BJ (cell line): ENCODE measurements around the gene SETD7. TPM values are rescaled to one million over a fixed set of nuclear protein-coding genes. Genes with fewer than 3 reads are reported as not detected.

Experiments used
- CTCF ChIA-PET: fragments of 350-600 bp; formaldehyde crosslinking; extraction: SDS; loops from one replicate; lab custom pipeline; 2021; ENCODE audit warnings: antibody characterized with exemption, inconsistent platforms; lab: Yijun Ruan, JAX
- POLR2A ChIA-PET: fragments of 300-600 bp; sonication (Branson Sonifier 250); formaldehyde crosslinking; extraction: SDS; loops from one replicate; lab custom pipeline; 2021; ENCODE audit warnings: antibody characterized with exemption; lab: Charles Lee
- DNase-seq: peaks from one replicate; pipeline ENCODE4 v3.0.0-alpha.2; 2011; ENCODE audit warnings: low read depth
- H3K27me3 ChIP-seq: 2 replicates; pipeline ENCODE4 v1.6.0; 2011; ENCODE audit warnings: low read length; ENCODE audit not compliant: control insufficient read depth, insufficient read depth
- H3K36me3 ChIP-seq: 2 replicates; pipeline ENCODE4 v1.5.1; 2011; ENCODE audit warnings: low read length; ENCODE audit not compliant: control insufficient read depth, insufficient read depth
- H3K4me3 ChIP-seq: 2 replicates; pipeline ENCODE4 v1.5.1; 2011; ENCODE audit warnings: low read depth, mild to moderate bottlenecking, control low read depth, low read length
- CTCF ChIP-seq: IDR thresholded peaks from 2 replicates; pipeline ENCODE4 v1.5.1; 2011; ENCODE audit warnings: low read depth, mild to moderate bottlenecking, control low read depth, inconsistent platforms, low read length, moderate library complexity; ENCODE audit not compliant: insufficient read depth
- polyA plus RNA-seq: library from polyadenylated mRNA; depleted of rRNA; stranded (reverse); fragments of >200 nt; gene quantifications from 2 replicates; pipeline ENCODE4 v1.2.3, GENCODE V29; 2011

Gene SETD7
- polyA plus RNA-seq, 1 experiment: 14.5 TPM

- CTCF ChIA-PET: interaction anchor here (1.0 kb wide), 1 partner anchor 9 kb away, joined by 4 read pairs; no protein-coding TSS in a partner anchor
- Histone ChIP-seq H3K27me3 (no peaks in the 10 kb centered on the region), H3K4me3 (no peak overlapping the region), H3K36me3 (peaks cover 20% of the 10 kb centered on the region)
- TF ChIP-seq CTCF: no peak
- DNase-seq: no peak
- POLR2A ChIA-PET: interaction anchor here (0.6 kb wide), 1 partner anchor 843 kb away, joined by 10 read pairs; no protein-coding TSS in a partner anchor
Observed at GRCh38 chr4:139521754-139522401, 34.1 kb downstream of the SETD7 start.

GRCh38 chr4:139515531-139515958 lies 40.5 kb downstream of the SETD7 start:
- TF ChIP-seq CTCF: no peak
- no peak for DNase-seq
- ChIA-PET CTCF (interaction anchor here (0.8 to 1.2 kb wide), 2 partner anchors 11 to 16 kb away, joined by 3 to 4 read pairs; no protein-coding TSS in a partner anchor), POLR2A (no interaction called here)
- Histone ChIP-seq H3K4me3 (no peak overlapping the region), H3K27me3 (no peaks in the 10 kb centered on the region), H3K36me3 (peaks cover 15% of the 10 kb centered on the region)

- Histone ChIP-seq H3K36me3 (peaks cover 15% of the 10 kb centered on the region), H3K4me3 (no peak overlapping the region), H3K27me3 (no peaks in the 10 kb centered on the region)
- DNase-seq: no peak
- ChIA-PET CTCF (interaction anchor here (0.7 to 0.9 kb wide), 3 partner anchors 10 to 138 kb away, joined by 3 read pairs; no protein-coding TSS in a partner anchor), POLR2A (no interaction called here)
- no peak for TF ChIP-seq CTCF
Observed at GRCh38 chr4:139514382-139515059, 41.5 kb downstream of the SETD7 start.

GRCh38 chr4:139511320-139511719 lies 44.7 kb downstream of the SETD7 start:
- TF ChIP-seq CTCF: no peak
- Histone ChIP-seq H3K27me3 (no peaks in the 10 kb centered on the region), H3K36me3 (peaks cover 16% of the 10 kb centered on the region), H3K4me3 (no peak overlapping the region)
- no peak for DNase-seq
- ChIA-PET CTCF (interaction anchor here (1.0 kb wide), 1 partner anchor 14 kb away, joined by 3 read pairs; no protein-coding TSS in a partner anchor), POLR2A (no interaction called here)
